Stimulated activated CD4-positive, alpha-beta T cell treated with anti-CD3 and anti-CD28 coated beads, Interleukin-2, amount 100 ng/mL, for 24 hours (primary cell): Measurements from ENCODE around the gene RRAGD.

Experiments used
- DNase-seq, 2 donors: peaks; one replicate each; pipeline ENCODE4 v3.0.0-alpha.2; 2020

The RRAGD gene

GRCh38 chr6:89371849-89372505 is 40.1 kb downstream of the RRAGD start:
- DNase-seq = peak; percentile 83 to 84

GRCh38 chr6:89368999-89369398 is 43.1 kb downstream of the RRAGD start:
- no peak for DNase-seq

GRCh38 chr6:89368107-89368506 is 44.0 kb downstream of the RRAGD start:
- peak; percentile 74 to 75 for DNase-seq

- no peak for DNase-seq
Measured at GRCh38 chr6:89364586-89364985, 47.5 kb downstream of the RRAGD start.

- no peak for DNase-seq
Measured at GRCh38 chr6:89361171-89361570, 50.9 kb downstream of the RRAGD start.

- no peak for DNase-seq
Measured at GRCh38 chr6:89360415-89360999, 51.6 kb downstream of the RRAGD start.

- DNase-seq = no peak
Measured at GRCh38 chr6:89359561-89359960, 52.5 kb downstream of the RRAGD start.

GRCh38 chr6:89357390-89357789 is 54.7 kb downstream of the RRAGD start:
- no peak for DNase-seq

GRCh38 chr6:89356642-89357170 is 55.4 kb downstream of the RRAGD start:
- no peak for DNase-seq

- DNase-seq = no peak
Measured at GRCh38 chr6:89355511-89356194, 56.4 kb downstream of the RRAGD start.

GRCh38 chr6:89353702-89354392 is 58.2 kb downstream of the RRAGD start:
- no peak for DNase-seq

GRCh38 chr6:89353118-89353556 is 58.9 kb downstream of the RRAGD start:
- DNase-seq = no peak

- peak; percentile 75 to 83 for DNase-seq
Measured at GRCh38 chr6:89352278-89353117, 59.6 kb downstream of the RRAGD start, which contains the start of gene UBE2J1. UBE2J1 (minus strand) TSS chr6:89352722; CDS start chr6:89352569, 153 bp downstream.

- DNase-seq = no peak
Measured at GRCh38 chr6:89351671-89352277, 60.3 kb downstream of the RRAGD start.

- no peak for DNase-seq
Measured at GRCh38 chr6:89350281-89350966, 61.6 kb downstream of the RRAGD start.

GRCh38 chr6:89348372-89348771 is 63.7 kb downstream of the RRAGD start:
- no peak for DNase-seq

- DNase-seq = no peak
Measured at GRCh38 chr6:89347825-89348224, 64.2 kb downstream of the RRAGD start.

GRCh38 chr6:89346433-89346832 is 65.6 kb downstream of the RRAGD start:
- DNase-seq = no peak

GRCh38 chr6:89339565-89339964 is 72.5 kb downstream of the RRAGD start:
- DNase-seq = no peak

- no peak for DNase-seq
Measured at GRCh38 chr6:89335164-89335563, 76.9 kb downstream of the RRAGD start.

GRCh38 chr6:89330910-89331309 is 81.2 kb downstream of the RRAGD start:
- no peak for DNase-seq
